Body of pancreas (tissue), 4 donors: ENCODE results near the gene HMCN2.

Experiments used
- POLR2A ChIP-seq, 3 donors: fragments of 450-650 bp; IDR thresholded peaks; one replicate each; pipeline ENCODE4 v1.6.1; 2016; ENCODE audit warnings: antibody characterized with exemption in 3 of 3, mild to moderate bottlenecking in 2 of 3
- TF ChIP-seq, protein P1 (sequence below), 7 experiments: fragments of 450-650 bp in 4 of 7; fragments of 200-600 bp in 3 of 7; sonication (generic) in 3 of 7; IDR thresholded peaks; one replicate each; pipeline ENCODE4 v1.5.1; 2016 to 2019; ENCODE audit warnings: antibody characterized with exemption in 7 of 7

GRCh38 chr9:130354378-130354777 is 88.8 kb downstream of the HMCN2 start:
- TF ChIP-seq, protein P1, sequence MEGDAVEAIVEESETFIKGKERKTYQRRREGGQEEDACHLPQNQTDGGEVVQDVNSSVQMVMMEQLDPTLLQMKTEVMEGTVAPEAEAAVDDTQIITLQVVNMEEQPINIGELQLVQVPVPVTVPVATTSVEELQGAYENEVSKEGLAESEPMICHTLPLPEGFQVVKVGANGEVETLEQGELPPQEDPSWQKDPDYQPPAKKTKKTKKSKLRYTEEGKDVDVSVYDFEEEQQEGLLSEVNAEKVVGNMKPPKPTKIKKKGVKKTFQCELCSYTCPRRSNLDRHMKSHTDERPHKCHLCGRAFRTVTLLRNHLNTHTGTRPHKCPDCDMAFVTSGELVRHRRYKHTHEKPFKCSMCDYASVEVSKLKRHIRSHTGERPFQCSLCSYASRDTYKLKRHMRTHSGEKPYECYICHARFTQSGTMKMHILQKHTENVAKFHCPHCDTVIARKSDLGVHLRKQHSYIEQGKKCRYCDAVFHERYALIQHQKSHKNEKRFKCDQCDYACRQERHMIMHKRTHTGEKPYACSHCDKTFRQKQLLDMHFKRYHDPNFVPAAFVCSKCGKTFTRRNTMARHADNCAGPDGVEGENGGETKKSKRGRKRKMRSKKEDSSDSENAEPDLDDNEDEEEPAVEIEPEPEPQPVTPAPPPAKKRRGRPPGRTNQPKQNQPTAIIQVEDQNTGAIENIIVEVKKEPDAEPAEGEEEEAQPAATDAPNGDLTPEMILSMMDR (IDR thresholded peaks at IDR 0.05): no peak
- TF ChIP-seq POLR2A (IDR thresholded peaks at IDR 0.05): no peak
